Activated CD4-positive, CD25-positive, alpha-beta regulatory T cell treated with anti-CD3 and anti-CD28 coated beads, Interleukin-2, amount 50 U/mL, for 16 hours (primary cell): ENCODE data around the gene AK5.

ENCODE experiments used
- DNase-seq: peaks from one replicate; pipeline ENCODE4 v3.0.0-alpha.2; 2020; ENCODE audit warnings: low read depth, low spot score

AK5 gene

DNA sequence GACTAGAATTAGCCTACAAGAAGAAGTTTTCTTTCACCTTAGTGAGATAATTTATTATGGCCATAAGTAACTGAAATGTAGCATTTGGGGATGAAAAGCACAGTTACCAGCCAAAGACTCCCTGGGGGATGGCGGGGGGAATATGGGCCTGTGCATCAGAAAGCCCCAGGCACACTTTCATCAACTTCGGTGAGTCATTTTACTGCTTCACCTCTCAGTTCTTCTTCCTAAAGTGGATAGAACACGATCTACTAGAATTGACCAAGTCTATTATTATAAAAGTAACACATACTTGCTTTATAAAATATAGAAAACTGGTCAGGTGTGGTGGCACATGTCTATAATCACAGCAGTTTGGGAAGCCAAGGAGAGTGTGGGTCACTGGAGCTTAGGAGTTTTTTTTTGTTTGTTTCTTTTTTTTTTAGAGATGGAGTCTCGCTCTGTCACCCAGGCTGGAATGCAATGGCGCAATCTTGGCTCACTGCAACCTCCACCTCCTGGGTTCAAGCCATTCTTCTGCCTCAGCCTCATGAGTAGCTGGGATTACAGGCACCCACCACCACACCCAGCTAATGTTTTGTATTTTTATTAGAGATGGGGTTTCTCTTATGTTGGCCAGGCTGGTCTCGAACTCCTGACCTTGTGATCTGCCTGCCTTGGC, 258.8 kb downstream of the AK5 start:
- no peak for DNase-seq

DNA sequence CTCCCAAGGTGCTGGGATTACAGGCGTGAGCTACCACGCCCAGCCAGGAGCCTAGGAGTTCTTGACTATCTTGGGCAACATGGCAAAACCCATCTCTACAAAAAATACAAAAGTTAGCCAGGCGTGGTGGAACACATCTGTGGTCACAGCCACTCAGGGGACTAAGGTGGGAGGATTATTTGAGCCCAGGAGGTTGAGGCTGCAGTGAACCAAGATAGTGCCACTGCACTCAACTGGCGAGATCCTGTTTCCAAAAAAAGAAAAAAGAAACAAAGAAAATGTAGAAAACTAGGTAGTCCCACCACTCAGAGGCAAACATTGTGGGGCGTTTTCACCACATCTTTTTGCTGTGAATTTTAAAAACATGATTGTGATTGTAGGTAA, 259.3 kb downstream of the AK5 start:
- no peak for DNase-seq

GRCh38 chr1:77542813-77543420, 261.1 kb downstream of the AK5 start:
- no peak for DNase-seq

- no peak for DNase-seq
These were observed 262.1 kb downstream of the AK5 start for GRCh38 chr1:77543822-77544448.

GRCh38 chr1:77544845-77545244, 263.0 kb downstream of the AK5 start:
- no peak for DNase-seq

GRCh38 chr1:77545970-77546369, 264.2 kb downstream of the AK5 start:
- DNase-seq: no peak

DNA sequence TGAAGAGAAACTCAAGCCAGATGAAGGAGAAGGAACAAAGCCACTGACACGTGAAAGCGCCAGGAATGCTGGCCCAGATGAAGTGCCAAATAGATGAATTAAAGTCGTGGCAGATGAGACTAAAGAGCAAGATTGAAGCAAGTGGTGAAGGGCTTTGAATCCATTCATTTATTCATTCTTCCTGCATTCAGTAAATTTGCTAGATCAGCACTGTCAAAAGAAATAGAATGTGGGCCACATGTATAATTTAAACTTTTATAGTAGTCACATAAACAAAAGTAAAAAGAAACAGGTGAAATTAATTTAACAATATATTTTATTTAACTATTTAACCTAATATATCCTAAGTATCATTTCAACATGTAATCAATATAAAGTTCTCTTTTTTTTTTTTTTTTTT, 265.1 kb downstream of the AK5 start:
- DNase-seq: no peak

DNA sequence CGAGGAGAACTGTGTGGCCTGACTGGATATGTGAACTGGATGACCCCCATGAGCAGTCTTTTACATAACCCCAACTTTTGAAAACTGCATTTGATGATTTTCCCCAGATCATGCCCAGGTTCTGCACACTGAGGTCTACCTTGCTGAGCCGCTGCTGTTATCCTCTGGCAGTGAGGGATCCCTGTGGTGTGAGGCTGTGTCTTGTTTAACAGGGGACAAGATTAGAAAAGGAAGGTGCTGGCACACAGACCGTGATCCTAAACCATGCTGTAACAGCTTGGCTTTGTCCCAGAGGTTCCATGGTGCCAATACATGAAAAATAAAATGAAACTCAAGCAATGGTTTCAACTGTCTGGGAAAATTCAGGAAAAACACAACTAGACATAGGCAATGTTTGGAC, 266.5 kb downstream of the AK5 start:
- no peak for DNase-seq

DNA sequence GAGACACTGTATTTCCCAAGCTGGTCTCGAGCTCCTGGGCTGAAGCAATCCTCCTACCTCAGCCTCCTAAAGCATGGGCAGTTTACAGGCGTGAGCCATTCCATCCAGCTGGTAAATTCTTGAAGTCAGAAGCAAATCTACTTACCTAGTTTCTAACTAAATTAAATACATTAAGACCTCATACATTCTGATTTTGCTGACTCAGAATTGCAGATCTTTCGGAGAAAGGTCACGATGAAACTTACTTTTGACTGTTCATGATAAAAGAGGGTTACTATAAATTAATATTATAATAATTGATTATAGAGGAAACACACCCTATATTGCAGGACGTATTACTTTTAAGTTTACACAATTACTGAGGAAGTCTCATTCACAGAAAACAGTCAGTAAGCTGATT, 268.3 kb downstream of the AK5 start:
- DNase-seq: no peak

DNA sequence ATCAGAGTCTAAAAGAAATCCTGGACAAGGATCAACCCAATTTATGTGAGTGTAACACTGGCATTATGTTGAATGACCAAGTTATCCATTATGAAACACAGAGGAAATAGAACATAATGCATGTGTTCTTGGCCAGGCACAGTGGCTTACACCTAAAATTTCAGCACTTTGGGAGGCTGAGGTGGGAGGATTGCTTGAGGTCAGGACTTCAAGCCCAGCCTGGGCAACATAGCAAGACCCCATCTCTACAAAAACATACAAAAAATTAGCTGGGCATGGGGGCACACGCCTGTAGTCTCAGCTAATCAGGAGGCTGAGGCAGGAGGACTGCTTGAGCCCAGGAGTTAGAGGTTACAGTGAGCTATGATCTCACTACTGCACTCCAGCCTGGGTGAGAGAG, 270.8 kb downstream of the AK5 start:
- no peak for DNase-seq

DNA sequence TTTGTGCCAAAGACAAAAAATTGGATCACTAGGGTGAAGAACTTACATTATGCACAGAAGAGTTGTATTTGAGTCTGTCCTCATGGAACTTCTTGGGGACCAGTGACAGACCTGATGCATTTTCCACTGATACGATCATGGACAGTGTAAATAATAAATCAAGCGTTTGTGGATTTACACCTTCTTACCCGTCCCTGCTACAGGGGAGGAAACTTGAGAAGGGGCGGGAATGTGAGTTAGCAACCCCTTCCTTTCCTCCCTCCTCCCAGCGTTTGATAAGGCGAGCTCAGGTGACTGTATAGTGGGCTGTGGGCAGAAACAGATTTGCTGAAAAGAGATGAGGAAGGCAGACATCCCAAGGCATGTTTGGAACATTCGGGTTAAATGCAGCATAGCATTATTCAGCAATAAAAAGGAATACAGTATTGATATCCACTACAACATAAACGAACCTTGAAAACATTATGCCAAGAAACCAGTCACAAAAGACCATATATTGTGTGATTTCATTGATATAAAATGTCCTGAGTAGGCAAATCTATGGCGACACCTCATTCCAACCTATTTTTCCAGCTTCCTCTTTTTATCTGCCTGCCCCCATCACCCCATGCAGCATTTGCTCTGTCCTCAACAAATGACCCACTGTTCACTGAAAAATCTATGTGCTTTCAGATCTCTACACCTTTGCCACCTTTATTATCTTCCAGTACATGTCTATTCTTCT, 271.9 kb downstream of the AK5 start:
- no peak for DNase-seq

GRCh38 chr1:77556045-77556444, 274.2 kb downstream of the AK5 start:
- DNase-seq: no peak

DNA sequence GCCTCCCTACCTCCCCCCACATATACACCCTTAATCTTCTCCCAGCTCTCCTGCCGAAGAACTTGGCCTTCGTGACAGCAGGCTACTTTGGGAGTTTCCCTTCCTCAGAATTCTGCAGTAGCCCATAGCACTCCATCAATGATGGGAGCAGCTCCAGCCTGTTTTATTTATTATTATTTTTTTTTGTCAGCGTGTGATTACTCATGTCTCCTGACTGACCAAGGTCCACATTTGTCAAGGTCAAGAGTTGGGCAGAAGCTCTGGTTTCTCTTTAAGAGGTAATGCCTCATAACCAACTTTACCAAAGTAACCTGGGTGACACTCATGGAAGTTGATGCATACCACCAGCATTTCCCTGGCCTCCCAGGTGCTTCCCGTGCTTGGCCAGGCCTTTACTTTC, 275.2 kb downstream of the AK5 start:
- no peak for DNase-seq

DNA sequence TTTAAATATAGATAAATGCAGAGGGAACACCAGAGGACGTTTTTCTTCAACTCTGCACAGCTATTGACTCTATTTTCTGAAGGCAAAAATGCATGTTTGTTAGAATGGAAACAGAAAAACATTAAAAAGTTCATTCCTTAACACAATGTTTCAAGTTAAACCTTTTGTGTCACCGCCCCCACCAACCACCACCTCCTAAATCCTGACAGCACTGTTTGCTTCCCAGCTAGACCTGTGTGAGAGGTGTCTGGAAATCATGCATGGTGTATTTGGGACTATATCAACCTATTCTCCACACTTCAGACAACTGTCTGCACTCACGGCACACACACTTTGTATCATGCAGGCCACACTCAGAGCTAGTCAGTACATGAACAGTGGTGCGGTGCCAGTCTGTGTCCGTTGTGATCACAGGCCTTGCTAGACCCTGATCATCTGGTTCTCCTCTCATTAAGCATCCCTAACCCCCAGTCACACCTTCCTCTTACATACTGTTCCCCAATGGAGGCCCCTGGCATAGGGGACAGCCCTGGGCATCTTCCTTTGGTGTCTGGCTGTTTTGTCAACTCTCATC, 276.9 kb downstream of the AK5 start:
- no peak for DNase-seq

- no peak for DNase-seq
These were observed 278.9 kb downstream of the AK5 start for GRCh38 chr1:77560741-77561140.

DNA sequence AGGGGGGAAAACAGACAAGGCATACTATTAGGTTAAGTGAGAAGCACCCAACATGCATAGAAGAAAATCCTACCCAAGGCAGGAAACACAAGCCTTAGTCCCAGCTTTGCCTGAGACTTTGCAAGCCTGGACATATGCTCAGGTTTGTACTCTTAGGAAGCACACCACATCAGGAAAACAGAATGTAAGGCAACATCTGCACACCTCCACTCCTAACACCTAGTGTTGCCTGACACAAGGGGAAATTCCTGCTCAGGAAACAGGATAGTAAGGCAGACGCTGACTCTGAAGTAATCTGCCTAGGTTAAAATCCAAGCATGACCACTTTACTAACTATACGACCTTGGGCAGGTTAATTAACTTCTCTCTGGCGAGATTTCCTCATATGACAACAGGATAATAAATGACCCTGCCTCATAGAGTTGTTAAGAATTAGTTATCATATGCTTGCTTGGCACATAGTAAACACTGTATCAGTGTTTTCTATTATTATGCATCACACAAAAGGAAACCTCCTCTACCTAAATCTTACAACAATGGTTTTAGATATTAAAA, 280.9 kb downstream of the AK5 start:
- DNase-seq: no peak

DNA sequence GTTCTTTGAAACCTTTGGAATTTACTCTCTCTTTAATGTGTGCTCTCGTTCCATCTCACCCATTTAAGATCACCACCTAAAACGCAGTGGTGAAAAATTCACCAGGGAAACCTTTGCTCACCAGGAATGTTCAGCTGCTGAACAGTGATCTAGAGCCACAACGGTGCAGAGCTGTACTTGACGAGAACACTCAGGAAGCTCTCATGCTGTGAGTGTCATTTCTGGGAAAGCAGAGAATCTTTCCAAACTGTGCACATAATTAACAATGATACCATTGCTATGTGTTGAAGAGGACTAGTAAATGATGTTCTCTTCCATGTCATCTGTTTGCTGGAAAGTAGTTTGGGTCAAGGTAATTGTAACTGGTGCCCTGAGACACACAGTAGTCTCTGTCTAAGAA, 283.5 kb downstream of the AK5 start:
- DNase-seq: no peak

- DNase-seq: no peak
These were observed 289.8 kb downstream of the AK5 start for GRCh38 chr1:77571642-77572041.

DNA sequence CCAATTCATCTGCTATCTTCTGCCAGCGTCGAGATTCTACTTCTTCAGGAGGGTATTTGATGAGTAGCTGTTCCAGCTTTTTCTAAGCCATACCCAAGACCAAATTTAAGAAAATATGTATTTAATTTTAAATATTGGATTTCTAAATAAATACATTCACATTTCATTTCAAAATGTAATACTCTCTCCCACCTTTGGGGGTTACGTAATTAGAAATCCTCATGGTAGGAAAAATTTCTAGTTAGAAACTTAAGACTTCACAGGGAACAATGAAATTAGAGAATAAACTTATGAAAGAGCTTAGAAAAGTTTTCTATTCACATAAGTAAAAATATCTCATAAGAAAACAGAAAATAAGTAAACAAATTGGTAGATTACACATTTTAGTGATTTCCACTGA, 297.7 kb downstream of the AK5 start:
- no peak for DNase-seq

- DNase-seq: no peak
These were observed 301.1 kb downstream of the AK5 start for GRCh38 chr1:77582905-77583304.

- no peak for DNase-seq
These were observed 301.7 kb downstream of the AK5 start for GRCh38 chr1:77583483-77583882.

DNA sequence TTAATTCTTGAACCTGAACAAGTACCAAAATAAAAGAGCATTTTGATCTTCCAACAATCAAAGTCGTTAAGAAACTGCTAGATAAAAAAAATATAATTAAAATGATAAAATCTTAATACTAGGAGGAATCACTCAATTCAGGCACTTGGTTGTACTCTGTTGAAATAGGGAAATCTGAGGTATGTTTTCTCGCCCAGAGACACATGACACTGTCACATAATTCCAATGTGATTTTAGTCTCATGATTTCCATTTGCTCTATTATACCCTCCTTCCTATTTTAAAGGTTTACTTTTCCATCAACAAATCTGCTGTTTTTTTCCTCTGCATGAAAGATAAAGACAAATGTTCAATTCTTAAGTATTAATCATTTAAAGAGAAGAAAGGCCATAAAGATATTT, 303.1 kb downstream of the AK5 start:
- no peak for DNase-seq
